GF-D8 (cell line): Measurements from ENCODE around the gene RBBP6.
"Not testable (repeated sequence)": the region's sequence is repeated elsewhere in the genome, so short reads cannot be mapped to it uniquely, and the experiment has no call there.

Source experiments
- DNase-seq: peaks from one replicate; lab custom pipeline; 2025; lab: John Stamatoyannopoulos, UW

Gene RBBP6

DNA sequence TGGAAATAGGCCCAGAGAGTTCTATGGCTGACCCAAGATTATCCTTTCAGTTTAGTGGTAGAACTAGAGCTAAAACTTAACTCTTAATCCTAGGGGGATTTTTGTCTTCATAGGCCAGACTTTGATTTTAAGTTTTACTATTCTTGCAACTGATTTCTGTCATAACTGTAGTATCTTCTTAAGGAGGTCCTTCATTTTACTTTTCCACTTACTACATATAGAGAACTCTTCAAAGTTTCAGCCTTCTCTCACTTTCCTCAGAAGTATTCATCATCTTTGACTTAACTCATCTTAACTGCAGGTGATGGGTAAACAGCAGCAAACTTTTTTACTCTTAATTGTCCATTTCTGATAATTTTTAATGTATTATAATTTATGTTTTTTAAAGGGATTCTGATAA lies 23.4 kb downstream of the RBBP6 start:
- DNase-seq = no peak

DNA sequence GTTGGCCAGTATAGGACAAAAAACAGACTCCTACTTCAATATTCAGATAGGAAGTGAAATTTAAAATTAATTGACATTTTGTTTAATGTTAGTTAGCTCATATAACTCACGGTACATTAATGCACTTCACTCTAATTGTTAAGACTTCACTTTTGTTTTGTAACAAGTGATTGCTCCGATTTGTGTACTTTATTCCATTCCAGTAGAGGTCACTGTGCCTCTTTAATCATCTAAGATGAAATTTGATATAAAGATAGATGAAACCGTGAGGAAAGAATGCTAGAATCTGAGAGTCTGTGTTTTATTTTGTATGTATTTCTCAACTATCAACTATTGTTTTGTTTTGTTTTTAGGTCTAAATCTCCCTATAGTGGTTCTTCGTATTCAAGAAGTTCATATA lies 29.0 kb downstream of the RBBP6 start:
- DNase-seq = no peak

DNA sequence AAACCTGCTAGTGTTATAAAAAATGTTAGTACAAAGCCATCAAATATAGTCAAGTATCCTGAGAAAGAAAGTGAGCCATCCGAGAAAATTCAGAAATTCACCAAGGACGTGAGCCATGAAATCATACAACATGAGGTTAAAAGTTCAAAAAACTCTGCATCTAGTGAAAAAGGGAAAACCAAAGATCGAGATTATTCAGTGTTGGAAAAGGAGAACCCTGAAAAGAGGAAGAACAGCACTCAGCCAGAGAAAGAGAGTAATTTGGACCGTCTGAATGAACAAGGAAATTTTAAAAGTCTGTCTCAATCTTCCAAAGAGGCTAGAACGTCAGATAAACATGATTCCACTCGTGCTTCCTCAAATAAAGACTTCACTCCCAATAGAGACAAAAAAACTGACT lies 31.7 kb downstream of the RBBP6 start:
- no peak for DNase-seq

DNA sequence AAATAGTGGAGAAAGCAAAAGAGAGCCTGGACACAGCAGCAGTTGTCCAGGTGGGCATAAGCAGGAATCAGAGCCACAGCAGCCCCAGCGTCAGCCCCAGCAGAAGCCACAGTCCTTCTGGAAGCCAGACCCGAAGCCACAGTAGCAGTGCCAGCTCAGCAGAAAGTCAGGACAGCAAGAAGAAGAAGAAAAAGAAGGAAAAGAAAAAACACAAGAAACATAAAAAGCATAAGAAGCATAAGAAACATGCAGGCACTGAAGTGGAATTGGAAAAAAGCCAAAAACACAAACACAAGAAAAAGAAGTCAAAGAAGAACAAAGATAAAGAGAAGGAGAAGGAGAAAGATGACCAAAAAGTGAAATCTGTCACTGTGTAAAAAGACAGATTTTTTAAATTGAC lies 32.7 kb downstream of the RBBP6 start:
- DNase-seq = no peak

DNA sequence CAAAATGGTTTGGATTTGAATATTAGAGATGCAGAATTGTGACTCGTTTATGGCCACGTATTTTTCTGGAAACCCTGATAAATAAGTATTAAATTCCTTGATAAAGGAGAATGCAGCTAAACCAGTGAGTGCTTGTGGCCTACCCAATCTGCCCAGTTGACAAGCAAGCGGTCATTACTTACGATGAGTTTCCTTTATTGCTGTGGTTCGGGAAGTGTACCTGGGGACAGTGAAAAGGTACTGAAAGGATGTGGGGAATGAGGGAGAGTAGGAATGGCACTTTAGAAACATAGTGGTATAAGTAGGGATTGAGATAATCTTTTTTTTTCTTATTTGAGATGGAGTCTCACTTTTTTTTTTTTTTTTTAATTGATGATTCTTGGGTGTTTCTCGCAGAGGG lies 33.8 kb downstream of the RBBP6 start:
- DNase-seq = no peak

DNA sequence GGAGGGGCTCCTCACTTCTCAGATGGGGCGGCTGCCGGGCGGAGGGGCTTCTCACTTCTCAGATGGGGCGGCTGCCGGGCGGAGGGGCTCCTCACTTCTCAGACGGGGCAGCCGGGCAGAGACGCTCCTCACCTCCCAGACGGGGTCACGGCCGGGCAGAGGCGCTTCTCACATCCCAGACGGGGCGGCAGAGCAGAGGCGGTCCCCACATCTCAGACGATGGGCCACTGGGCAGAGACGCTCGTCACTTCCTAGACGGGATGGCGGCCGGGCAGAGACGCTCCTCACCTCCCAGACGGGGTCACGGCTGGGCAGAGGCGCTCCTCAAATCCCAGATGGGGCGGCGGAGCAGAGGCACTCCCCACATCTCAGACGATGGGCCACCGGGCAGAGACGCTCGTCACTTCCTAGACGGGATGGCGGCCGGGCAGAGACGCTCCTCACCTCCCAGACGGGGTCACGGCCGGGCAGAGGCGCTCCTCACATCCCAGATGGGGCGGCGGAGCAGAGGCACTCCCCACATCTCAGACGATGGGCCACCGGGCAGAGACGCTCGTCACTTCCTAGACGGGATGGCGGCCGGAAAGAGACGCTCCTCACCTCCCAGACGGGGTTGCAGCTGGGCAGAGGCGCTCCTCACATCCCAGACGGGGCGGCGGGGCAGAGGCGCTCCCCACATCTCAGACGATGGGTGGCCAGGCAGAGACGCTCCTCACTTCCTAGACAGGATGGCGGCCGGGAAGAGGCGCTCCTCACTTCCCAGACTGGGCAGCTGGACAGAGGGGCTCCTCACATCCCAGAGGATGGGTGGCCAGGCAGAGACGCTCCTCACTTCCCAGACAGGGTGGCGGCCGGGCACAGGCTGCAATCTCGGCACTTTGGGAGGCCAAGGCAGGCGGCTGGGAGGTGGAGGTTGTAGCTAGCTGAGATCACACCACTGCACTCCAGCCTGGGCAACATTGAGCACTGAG lies 35.4 kb downstream of the RBBP6 start:
- not testable (repeated sequence) for DNase-seq

DNA sequence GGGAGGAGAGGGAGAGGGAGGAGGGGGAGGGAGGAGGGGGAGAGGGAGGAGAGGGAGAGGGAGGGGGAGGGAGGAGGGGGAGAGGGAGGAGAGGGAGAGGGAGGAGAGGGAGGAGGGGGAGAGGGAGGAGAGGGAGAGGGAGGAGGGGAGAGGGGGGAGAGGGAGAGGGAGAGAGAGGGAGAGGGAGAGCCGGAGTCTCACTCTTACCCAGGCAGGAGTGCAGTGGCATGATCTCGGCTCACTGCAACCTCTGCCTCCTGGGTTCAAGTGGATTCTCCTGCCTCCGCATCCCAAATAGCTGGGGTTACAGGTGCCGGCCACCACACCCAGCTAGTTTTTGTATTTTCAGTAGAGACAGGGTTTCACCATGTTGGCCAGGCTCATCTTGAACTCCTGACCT lies 36.4 kb downstream of the RBBP6 start:
- DNase-seq = not testable (repeated sequence)

DNA sequence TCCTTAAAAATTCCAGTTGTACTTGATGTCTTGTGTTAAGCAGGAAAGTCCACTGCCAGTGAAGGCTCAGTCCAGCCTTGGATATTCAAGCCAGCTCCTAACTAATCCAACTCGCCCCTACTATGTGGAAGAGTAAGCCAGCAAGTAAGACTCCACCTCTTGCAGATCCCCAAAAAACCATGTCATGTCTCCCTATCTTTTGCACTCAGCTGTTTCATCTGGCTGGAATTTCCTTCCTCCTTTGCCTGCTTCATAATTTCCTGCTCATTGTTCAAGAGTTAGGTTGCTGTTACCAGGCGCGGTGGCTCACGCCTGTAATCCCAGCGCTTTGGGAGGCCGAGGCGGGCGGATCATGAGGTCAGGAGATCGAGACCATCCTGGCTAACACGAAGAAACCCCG lies 37.8 kb downstream of the RBBP6 start:
- no peak for DNase-seq

DNA sequence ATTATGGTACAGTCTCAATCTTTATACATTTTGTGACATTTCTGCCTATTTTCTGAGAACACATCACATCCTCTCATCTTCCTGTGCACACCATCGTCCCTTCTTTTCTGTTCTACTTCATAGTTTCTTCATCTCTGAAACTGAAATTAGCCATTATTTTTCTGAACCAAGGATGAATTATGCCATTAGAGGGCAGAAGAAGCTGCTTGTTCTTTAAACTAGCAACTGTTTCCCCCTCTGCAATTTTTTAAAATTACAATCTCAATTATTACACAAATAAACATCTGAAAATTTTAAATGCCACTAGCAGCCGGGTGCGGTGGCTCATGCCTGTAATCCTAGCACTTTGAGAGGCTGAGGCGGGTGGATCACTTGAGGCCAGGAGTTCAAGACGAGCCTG lies 41.3 kb downstream of the RBBP6 start:
- DNase-seq = no peak

DNA sequence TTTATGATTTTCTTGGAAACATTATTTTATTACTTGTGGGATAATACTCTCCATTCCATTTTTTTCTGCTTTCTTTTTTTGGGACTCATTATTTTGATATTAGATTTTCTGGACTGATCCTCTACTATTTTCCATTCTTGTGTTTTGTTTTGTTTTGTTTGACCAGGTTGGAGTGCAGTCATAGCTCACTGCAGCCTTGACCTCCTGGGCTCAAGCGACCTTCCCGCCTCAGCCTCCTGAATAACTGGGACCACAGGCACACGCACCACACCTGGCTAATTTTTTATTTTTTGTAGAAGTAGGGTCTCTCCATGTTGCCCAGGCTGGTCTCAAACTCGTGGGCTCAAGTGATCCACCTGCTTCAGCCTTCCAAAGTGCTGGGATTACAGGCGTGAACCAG lies 44.1 kb downstream of the RBBP6 start:
- DNase-seq = no peak

DNA sequence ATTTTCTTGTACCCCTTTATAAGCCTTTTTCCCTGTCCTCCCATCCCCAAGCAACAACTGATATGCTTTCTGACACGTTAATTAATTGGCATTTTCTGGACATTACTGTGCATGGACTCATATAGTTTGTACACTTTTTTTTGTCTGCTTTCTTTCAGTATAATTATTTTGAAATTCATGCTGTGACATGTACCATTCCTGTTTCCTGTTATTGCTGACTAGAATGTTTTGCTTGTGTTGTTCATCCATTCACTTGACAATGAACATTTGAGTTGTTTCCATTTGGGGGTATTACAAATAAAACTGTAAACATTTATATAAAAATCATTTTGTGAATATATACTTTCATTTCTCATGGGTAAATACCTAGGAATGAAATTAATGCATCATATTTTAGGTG lies 50.6 kb downstream of the RBBP6 start:
- no peak for DNase-seq

DNA sequence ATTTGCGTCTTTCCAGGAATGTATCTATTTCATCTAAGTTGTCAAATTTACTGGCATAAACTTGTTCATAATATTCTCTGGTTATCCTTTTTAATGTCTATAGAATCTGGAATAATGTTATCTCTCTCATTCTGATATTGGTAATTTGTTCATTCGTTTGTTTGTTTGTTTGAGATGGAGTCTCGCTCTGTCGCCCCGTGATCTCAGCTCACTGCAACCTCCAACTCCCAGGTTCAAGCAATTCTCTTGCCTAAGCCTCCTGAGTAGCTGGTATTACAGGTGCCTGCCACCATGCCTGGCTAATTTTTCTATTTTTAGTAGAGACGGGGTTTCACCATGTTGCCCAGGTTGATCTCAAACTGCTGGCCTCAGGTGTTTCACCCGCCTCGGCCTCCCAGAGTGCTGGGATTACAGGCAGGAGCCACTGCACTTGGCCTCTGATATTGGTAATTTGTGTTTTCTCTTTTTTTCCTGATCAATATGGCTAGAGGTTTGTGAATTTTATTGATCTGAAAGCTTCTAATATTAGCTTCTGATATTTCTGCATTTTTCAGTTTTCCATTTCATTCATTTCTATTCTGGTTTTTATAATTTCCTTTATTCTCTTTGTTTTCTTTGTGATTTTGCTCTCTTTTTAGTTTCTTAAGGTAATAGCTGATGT lies 59.5 kb downstream of the RBBP6 start:
- DNase-seq = no peak

DNA sequence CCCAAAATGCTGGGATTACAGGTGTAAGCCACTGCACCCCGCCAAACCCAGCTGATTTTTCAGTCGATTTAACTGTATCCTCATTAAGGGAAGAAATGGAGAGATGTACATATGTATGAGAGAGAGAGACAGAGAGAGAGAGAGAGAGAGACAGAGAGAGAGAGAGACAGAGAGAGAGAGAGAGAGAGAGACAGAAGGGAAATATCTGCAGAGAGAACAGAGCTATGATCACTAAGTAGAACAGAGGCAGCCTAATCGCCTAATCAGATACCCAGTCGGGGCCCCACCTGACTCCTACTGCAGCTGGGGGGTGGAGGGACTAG lies 70.0 kb downstream of the RBBP6 start:
- DNase-seq = no peak

DNA sequence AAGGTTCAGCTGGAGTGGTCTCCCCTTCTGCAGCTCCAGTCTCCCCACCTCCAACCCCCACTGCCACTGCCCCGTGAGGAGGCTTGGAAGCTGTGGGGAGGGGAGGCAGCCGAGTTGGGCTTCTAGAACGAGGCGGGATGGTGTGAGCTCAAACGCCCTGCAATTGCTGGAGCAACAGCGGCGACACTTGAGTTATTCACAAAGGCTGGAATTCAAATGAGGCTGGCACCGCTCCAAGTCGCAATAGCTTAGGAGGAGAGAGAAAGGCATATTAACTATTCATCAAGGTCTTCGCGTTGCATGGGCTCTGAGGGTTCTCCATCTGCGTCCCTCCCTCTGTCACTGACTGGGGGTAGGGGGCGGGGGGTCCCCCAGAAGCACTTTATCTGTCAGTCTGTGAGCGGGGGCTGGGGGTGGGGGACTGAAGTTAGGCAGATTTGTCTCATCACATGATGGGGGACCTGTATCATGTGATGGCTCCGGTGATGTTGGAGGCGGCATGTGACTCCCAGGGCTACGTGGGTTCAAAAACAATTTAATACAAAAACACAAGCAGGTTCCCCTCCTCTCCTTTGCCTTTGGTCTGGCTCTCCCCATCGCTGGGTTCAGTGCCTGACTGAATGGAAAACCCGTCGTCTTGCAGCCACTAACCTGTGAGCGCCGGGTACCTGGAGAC lies 70.5 kb downstream of the RBBP6 start:
- no peak for DNase-seq

DNA sequence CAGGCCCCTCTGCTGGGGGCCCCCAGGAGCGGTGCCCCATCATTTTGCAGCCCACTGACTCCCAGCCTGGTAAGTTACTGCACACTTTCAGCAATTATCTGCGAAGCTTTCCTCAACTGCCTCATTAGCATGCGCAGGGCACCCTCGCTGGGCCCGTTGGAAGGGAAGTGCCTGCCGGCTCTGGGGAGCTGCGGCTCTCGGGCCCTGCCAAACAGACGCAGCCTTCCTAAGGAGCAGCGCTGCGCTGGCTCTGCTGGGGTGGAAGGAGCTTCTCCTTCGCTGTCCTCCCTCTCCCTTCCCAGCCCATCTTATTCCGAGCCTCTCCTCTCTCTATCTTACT lies 71.0 kb downstream of the RBBP6 start:
- no peak for DNase-seq

DNA sequence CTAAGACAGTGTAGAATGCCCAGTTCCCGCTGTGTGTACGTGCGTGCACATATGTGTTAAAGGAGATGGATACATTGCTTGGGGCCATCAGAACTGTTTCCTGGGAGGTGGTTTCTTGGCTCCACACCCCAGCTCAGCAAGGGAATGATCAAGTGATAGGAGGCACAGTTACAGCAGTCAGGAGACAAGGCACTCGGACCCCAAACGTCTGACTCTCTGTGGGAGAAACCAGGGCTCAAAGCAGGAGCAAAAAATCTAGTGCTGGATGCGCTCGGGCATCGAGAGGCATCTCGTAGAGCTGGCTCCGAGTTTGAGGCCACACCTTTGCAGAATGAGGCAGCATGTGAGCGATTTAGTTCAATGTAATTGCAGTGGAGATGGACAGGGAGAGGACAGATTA lies 71.9 kb downstream of the RBBP6 start:
- DNase-seq = no peak

DNA sequence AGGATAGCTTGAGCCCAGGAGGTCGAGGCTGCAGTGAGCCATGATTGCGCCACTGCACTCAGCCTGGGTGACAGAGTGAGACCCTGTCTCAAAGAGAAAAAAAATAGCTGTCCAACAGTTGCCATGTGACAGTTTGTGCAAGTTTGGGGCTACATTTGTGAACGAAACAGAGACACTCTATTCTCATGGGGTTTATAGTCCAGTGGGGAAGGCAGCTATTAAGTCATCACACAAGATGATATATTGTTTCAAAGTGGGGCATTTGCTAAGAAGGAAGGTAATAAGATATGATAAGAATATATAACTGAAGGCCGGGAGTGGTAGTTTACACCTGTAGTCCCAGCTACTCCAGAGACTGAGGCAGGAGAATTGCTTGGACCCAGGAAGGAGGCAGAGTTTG lies 73.3 kb downstream of the RBBP6 start:
- no peak for DNase-seq

DNA sequence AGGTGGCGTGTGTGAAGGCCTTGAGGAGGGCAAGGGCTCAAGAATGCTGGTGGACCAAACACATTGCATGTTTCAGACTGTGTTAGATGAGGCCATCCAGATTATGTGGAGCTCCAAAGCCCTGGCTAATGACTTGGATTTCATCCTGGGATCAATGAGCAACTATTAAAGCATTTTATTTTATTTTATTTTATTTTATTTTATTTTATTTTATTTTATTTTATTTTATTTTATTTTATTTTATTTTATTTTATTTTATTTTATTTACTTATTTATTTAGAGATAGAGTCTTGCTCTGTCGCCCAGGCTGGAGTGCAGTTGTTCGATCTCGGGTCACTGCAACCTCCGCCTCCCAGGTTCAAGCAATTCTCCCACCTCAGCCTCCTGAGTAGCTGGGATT lies 73.9 kb downstream of the RBBP6 start:
- DNase-seq = not testable (repeated sequence)

DNA sequence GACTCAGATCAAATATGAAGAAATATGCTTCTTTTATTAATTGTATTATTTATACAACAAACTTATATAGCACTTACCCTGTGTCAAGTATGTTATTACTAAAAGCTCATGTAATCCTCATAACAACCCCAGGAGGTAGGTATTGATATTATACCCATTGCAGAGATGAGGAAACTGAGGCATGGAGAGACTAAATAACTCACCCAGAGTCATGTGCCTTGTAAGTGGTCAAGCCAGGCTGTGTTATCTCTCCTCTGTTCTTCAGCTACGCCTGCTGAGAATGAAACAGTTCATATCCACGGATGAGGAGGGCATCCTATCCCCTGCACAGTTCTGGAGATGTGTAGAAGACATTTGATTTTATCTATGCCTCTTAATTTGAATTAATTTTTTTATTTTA lies 78.1 kb downstream of the RBBP6 start:
- DNase-seq = no peak
